Stimulated activated CD8-positive, alpha-beta memory T cell treated with anti-CD3 and anti-CD28 coated beads, Interleukin-15, amount 100 ng/mL, for 48 hours (primary cell): ENCODE data around the gene CHST12.
"Not testable (repeated sequence)": the region's sequence is repeated elsewhere in the genome, so short reads cannot be mapped to it uniquely, and the experiment has no call there.

ENCODE experiments used
- DNase-seq, 2 donors: peaks; one replicate each; pipeline ENCODE4 v3.0.0-alpha.2; 2020; ENCODE audit warnings: low read depth in 2 of 2

CHST12 gene

GRCh38 chr7:2403718-2404648 is 572 bp downstream of the CHST12 start:
- no peak for DNase-seq

GRCh38 chr7:2404714-2405119 is 1.3 kb downstream of the CHST12 start:
- DNase-seq: no peak

- no peak for DNase-seq
Observed at GRCh38 chr7:2405201-2405600, 1.8 kb downstream of the CHST12 start.

GRCh38 chr7:2405601-2406345 is 2.4 kb downstream of the CHST12 start:
- peak; percentile 63 to 72 for DNase-seq

- DNase-seq: no peak
Observed at GRCh38 chr7:2409745-2410414, 6.5 kb downstream of the CHST12 start.

- no peak for DNase-seq
Observed at GRCh38 chr7:2411049-2411448, 7.6 kb downstream of the CHST12 start.

GRCh38 chr7:2411815-2412586 is 8.6 kb downstream of the CHST12 start:
- DNase-seq: no peak

GRCh38 chr7:2412587-2413201 is 9.3 kb downstream of the CHST12 start:
- DNase-seq: no peak

GRCh38 chr7:2416063-2416462 is 12.7 kb downstream of the CHST12 start:
- DNase-seq: no peak

GRCh38 chr7:2416650-2417049 is 13.2 kb downstream of the CHST12 start:
- no peak for DNase-seq

GRCh38 chr7:2417178-2417577 is 13.8 kb downstream of the CHST12 start:
- DNase-seq: not testable (repeated sequence)

- peak; percentile 63 to 69 for DNase-seq
Observed at GRCh38 chr7:2417981-2418481, 14.6 kb downstream of the CHST12 start.

- DNase-seq: no peak
Observed at GRCh38 chr7:2420216-2420933, 17.0 kb downstream of the CHST12 start.

- no peak for DNase-seq
Observed at GRCh38 chr7:2421943-2422310, 18.5 kb downstream of the CHST12 start.

- DNase-seq: no peak
Observed at GRCh38 chr7:2425749-2426148, 22.3 kb downstream of the CHST12 start.

GRCh38 chr7:2431260-2431867 is 28.0 kb downstream of the CHST12 start:
- DNase-seq: peak in 1 of 2 donors; percentile 32

GRCh38 chr7:2432910-2433712 is 29.7 kb downstream of the CHST12 start:
- DNase-seq: no peak

- no peak for DNase-seq
Observed at GRCh38 chr7:2433713-2434550, 30.5 kb downstream of the CHST12 start.
